22Rv1 (cell line): ENCODE data around the gene UBE2D3.

ENCODE experiments used
- ZFX ChIP-seq: fragments of 450-650 bp; IDR thresholded peaks from 2 replicates; pipeline ENCODE4 v1.6.1; 2017; ENCODE audit warnings: antibody characterized with exemption, borderline replicate concordance
- TF ChIP-seq, protein P1 (sequence below): fragments of 450-650 bp; IDR thresholded peaks from 2 replicates; pipeline ENCODE4 v1.5.1; 2017; ENCODE audit warnings: mild to moderate bottlenecking

DNA sequence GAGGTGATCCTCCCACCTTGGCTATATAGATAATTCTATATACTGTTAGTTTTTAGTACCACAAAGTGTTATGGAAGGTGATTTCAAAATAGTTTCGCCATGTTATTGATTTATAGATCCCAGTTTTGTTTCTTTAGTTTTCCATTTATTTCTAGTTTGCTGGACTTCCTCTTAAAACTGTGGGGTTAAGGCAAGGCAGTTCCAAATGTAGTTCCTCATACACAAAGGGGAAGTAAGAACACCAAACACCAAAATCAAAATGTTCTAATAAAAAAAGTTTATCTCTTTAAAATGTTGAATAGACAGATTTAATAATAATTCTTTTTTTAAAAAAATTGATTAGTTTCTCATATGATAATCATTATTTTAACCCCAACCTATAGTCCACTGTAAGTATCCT lies 34.7 kb upstream of the UBE2D3 start:
- TF ChIP-seq, protein P1, sequence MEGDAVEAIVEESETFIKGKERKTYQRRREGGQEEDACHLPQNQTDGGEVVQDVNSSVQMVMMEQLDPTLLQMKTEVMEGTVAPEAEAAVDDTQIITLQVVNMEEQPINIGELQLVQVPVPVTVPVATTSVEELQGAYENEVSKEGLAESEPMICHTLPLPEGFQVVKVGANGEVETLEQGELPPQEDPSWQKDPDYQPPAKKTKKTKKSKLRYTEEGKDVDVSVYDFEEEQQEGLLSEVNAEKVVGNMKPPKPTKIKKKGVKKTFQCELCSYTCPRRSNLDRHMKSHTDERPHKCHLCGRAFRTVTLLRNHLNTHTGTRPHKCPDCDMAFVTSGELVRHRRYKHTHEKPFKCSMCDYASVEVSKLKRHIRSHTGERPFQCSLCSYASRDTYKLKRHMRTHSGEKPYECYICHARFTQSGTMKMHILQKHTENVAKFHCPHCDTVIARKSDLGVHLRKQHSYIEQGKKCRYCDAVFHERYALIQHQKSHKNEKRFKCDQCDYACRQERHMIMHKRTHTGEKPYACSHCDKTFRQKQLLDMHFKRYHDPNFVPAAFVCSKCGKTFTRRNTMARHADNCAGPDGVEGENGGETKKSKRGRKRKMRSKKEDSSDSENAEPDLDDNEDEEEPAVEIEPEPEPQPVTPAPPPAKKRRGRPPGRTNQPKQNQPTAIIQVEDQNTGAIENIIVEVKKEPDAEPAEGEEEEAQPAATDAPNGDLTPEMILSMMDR, result no peak
- TF ChIP-seq ZFX, result no peak
